Vagina (tissue), 2 donors: ENCODE data around the gene ARFRP1. TPM values are rescaled to one million over a fixed set of nuclear protein-coding genes. Genes with fewer than 3 reads are reported as not detected.
"Not testable (repeated sequence)": the region's sequence is repeated elsewhere in the genome, so short reads cannot be mapped to it uniquely, and the experiment has no call there.

Experiments used
- DNase-seq, 2 donors: peaks; one replicate each; pipeline ENCODE4 v3.0.0-alpha.2; 2017; ENCODE audit errors: extremely low spot score in 2 of 2
- H3K27ac ChIP-seq: fragments of 200-600 bp; sonication (generic); one replicate; pipeline ENCODE4 v1.5.1; 2019
- H3K27me3 ChIP-seq: fragments of 200-600 bp; sonication (generic); one replicate; pipeline ENCODE4 v1.5.1; 2019
- H3K36me3 ChIP-seq, 2 donors: fragments of 200-600 bp; sonication (generic); one replicate each; pipeline ENCODE4 v1.5.1; 2017 to 2019
- H3K4me1 ChIP-seq: fragments of 200-600 bp; sonication (generic); one replicate; pipeline ENCODE4 v1.5.1; 2019
- H3K4me3 ChIP-seq, 2 donors: fragments of 200-600 bp; sonication (generic); 1 replicate in 1 of 2; 2 replicates in 1 of 2; pipeline ENCODE4 v1.5.1; 2016 to 2019
- H3K9me3 ChIP-seq: fragments of 200-600 bp; sonication (generic); one replicate; pipeline ENCODE4 v1.5.1; 2019
- POLR2A ChIP-seq, 2 donors: fragments of 450-650 bp; IDR thresholded peaks; one replicate each; pipeline ENCODE4 v1.6.1; 2017; ENCODE audit warnings: antibody characterized with exemption in 2 of 2, mild to moderate bottlenecking in 2 of 2, moderate library complexity in 2 of 2
- POLR2AphosphoS5 ChIP-seq, 2 donors: sonication (generic); formaldehyde crosslinking; IDR thresholded peaks; one replicate each; pipeline ENCODE4 v1.9.0; 2017; ENCODE audit warnings: antibody characterized with exemption in 2 of 2, mild to moderate bottlenecking in 2 of 2, low read depth in 1 of 2; ENCODE audit not compliant: insufficient read depth in 1 of 2
- intact Hi-C: fragments of 100-400 bp; cut with DNase I; formaldehyde crosslinking; loops from one replicate; pipeline ENCODE4 v1.15.1; 2023
- total RNA-seq: library from RNA; depleted of rRNA; stranded (reverse); fragments of >200 nt; gene quantifications from one replicate; pipeline ENCODE4 v1.2.3, GENCODE V29; 2016
- TF ChIP-seq, protein P1 (sequence below), 3 experiments: fragments of 450-650 bp in 2 of 3; fragments of 200-600 bp in 1 of 3; sonication (generic) in 1 of 3; IDR thresholded peaks; one replicate each; pipeline ENCODE4 v1.5.1; 2017 to 2019; ENCODE audit warnings: antibody characterized with exemption in 3 of 3, mild to moderate bottlenecking in 2 of 3, moderate library complexity in 2 of 3

The ARFRP1 gene
- total RNA-seq, 1 donor from 2014 or later: 30.9 TPM

DNA sequence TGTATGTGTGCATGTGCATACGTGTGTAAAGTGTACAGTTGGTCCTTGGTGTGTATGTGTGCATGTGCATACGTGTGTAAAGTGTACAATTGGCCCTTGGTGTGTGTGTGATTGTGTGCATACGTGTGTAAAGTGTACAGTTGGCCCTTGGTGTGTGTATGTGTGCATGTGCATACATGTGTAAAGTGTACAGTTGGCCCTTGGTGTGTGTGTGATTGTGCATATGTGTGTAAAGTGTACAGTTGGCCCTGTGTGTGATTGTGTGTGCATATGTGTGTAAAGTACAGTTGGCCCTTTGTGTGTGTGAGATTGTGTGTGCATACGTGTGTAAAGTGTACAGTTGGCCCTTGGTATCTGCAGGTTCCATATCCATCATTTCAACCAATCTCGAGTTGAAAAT, 23.6 kb upstream of the ARFRP1 start:
- Histone ChIP-seq H3K27me3 (no peaks in the 10 kb centered on the region), H3K9me3 (no peaks in the 10 kb centered on the region), H3K4me3 (no peak overlapping the region), H3K36me3 (peaks cover 0 to 30% of the 10 kb centered on the region in 2 donors), H3K27ac (no peak overlapping the region), H3K4me1 (peaks cover 5% of the 10 kb centered on the region)
- intact Hi-C loops: no loop called here
- no peak for TF ChIP-seq POLR2A (IDR thresholded peaks at IDR 0.05)
- no peak for TF ChIP-seq POLR2AphosphoS5 (IDR thresholded peaks at IDR 0.05; ENCODE audit: insufficient read depth in 1 of 2, low read depth in 1 of 2)
- TF ChIP-seq, protein P1, sequence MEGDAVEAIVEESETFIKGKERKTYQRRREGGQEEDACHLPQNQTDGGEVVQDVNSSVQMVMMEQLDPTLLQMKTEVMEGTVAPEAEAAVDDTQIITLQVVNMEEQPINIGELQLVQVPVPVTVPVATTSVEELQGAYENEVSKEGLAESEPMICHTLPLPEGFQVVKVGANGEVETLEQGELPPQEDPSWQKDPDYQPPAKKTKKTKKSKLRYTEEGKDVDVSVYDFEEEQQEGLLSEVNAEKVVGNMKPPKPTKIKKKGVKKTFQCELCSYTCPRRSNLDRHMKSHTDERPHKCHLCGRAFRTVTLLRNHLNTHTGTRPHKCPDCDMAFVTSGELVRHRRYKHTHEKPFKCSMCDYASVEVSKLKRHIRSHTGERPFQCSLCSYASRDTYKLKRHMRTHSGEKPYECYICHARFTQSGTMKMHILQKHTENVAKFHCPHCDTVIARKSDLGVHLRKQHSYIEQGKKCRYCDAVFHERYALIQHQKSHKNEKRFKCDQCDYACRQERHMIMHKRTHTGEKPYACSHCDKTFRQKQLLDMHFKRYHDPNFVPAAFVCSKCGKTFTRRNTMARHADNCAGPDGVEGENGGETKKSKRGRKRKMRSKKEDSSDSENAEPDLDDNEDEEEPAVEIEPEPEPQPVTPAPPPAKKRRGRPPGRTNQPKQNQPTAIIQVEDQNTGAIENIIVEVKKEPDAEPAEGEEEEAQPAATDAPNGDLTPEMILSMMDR (IDR thresholded peaks at IDR 0.05): no peak
- no peak for DNase-seq

DNA sequence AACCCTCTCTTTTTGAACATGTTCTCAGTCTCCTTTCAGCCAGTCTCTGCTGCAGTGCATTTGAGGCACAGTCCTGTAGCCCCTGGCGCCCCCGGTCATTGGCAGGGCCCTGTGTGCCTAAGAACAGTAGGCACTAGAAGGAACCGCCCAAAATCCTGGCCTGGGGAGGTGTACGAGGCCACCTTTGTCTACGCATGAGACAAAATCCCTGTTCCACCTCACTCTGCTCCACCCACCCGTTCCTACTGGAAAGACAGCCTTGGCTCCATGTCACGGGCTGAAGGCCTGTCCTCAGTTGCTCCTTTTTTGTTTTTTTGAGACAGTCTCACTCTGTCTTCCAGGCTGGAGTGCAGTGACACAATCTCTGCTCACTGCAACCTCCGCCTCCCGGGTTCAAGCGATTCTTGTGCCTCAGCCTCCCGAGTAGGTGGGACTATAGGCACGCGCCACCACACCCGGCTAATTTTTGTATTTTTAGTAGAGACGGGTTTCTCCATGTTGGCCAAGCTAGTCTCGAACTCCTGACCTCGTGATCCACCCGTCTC, 22.5 kb upstream of the ARFRP1 start:
- H3K9me3 ChIP-seq, H3K4me1 ChIP-seq, H3K4me3 ChIP-seq, intact Hi-C loops, DNase-seq, H3K27me3 ChIP-seq, H3K27ac ChIP-seq: not testable (repeated sequence)
- H3K36me3 ChIP-seq: peaks cover 0 to 30% of the 10 kb centered on the region in 2 donors

DNA sequence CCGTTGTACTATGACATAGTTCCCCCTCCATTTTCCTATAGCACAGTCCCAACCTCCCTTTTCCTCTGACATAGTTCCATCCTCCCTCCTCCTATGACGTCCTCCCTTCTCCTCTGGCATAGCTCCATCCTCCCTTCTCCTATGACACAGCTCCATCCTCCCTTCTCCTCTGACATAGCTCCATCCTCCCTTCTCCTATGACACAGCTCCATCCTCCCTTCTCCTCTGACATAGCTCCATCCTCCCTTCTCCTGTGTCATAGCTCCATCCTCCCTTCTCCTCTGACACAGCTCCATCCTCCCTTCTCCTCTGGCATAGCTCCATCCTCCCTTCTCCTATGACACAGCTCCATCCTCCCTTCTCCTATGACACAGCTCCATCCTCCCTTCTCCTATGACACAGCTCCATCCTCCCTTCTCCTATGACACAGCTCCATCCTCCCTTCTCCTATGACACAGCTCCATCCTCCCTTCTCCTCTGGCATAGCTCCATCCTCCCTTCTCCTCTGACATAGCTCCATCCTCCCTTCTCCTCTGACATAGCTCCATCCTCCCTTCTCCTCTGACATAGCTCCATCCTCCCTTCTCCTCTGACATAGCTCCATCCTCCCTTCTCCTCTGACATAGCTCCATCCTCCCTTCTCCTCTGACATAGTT, 15.3 kb upstream of the ARFRP1 start:
- DNase-seq, H3K4me1 ChIP-seq, H3K4me3 ChIP-seq, H3K27me3 ChIP-seq, intact Hi-C loops, H3K27ac ChIP-seq: not testable (repeated sequence)
- peaks cover 0 to 37% of the 10 kb centered on the region in 2 donors for H3K36me3 ChIP-seq
- H3K9me3 ChIP-seq: peaks cover 14% of the 10 kb centered on the region

DNA sequence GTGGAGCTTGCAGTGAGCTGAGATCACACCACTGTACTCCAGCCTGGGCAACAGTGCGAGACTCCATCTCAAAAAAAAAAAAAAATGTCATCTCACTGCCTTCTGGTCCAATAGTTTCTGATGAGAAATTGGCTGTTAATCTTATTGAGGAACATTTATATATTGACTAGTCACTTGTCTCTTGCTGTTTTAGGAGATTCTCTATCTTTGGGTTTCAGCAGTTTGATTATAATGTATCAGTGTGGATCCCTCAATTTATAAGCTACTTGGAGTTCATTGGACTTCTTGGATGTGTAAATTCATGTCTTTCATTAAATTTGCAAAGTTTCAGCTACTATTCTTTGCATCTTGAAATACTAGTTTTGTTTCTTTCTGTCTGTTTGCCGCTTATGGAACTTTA, 11.2 kb upstream of the ARFRP1 start:
- no peaks in the 10 kb centered on the region for H3K27me3 ChIP-seq

DNA sequence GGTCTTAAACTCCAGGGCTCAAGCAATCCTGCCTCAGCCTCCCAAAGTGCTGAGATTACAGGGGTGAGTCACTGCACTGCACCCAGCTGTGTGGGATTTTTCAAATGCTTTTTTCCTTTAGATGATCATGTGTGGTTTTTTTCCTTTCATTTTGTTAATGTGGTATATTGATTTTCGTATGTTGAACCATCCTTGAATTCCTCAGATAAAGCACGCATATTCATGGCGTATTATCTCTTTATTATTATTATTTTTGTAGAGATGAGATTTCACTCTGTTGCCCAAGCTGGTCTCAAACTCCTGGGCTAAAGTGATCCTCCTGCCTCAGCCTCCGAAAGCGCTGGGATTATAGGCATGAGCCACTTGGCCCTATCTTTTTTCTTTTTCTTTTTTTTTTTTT, 7.1 kb upstream of the ARFRP1 start:
- intact Hi-C loops: no loop called here
- Histone ChIP-seq H3K27me3 (no peaks in the 10 kb centered on the region), H3K36me3 (peaks cover 4 to 49% of the 10 kb centered on the region in 2 donors), H3K4me1 (peaks cover 4% of the 10 kb centered on the region), H3K4me3 (no peak overlapping the region), H3K9me3 (peaks cover 17% of the 10 kb centered on the region), H3K27ac (no peak overlapping the region)
- no peak for DNase-seq
- TF ChIP-seq, protein P1 (IDR thresholded peaks at IDR 0.05): no peak
- no peak for TF ChIP-seq POLR2A (IDR thresholded peaks at IDR 0.05)
- TF ChIP-seq POLR2AphosphoS5 (IDR thresholded peaks at IDR 0.05; ENCODE audit: insufficient read depth in 1 of 2, low read depth in 1 of 2): no peak

More for the DNA sequence above, 11.2 kb upstream of the ARFRP1 start:
- Histone ChIP-seq H3K4me1 (no peaks in the 10 kb centered on the region), H3K4me3 (no peak overlapping the region), H3K36me3 (peaks cover 0 to 54% of the 10 kb centered on the region in 2 donors), H3K27ac (no peak overlapping the region), H3K9me3 (peaks cover 17% of the 10 kb centered on the region)
- no peak for DNase-seq
- no peak for TF ChIP-seq POLR2AphosphoS5 (IDR thresholded peaks at IDR 0.05; ENCODE audit: insufficient read depth in 1 of 2, low read depth in 1 of 2)
- TF ChIP-seq POLR2A (IDR thresholded peaks at IDR 0.05): no peak
- TF ChIP-seq, protein P1 (IDR thresholded peaks at IDR 0.05): no peak
- intact Hi-C loops: no loop called here

DNA sequence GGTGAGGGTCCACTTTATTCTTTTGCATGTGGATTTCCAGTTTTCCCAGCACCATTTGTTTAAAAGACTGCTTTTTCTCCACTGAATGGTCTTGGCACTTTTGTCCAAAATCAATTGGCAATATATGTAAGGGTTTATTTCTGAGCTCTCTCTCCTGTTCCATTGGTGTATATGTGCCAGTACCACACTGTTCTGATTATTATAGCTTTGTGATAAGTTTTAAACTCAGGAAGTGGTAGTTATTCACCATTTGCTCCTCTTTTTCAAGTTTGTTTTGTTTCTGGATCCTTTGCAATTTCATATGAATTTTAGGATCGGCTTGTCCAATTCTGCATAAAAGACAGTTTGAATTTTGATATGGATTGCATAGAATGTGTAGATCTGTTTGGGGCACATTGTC, 4.4 kb upstream of the ARFRP1 start:
- Histone ChIP-seq H3K9me3 (peaks cover 10% of the 10 kb centered on the region), H3K4me3 (no peak overlapping the region), H3K4me1 (peaks cover 18% of the 10 kb centered on the region), H3K27ac (no peak overlapping the region), H3K36me3 (peaks cover 4 to 27% of the 10 kb centered on the region in 2 donors), H3K27me3 (no peaks in the 10 kb centered on the region)
- TF ChIP-seq POLR2AphosphoS5 (IDR thresholded peaks at IDR 0.05; ENCODE audit: insufficient read depth in 1 of 2, low read depth in 1 of 2) (no peak), POLR2A (IDR thresholded peaks at IDR 0.05) (no peak)
- TF ChIP-seq, protein P1 (IDR thresholded peaks at IDR 0.05): no peak
- DNase-seq: no peak
- intact Hi-C loops: no loop called here
